Stimulated activated CD4-positive, alpha-beta T cell treated with anti-CD3 and anti-CD28 coated beads, Interleukin-1b, Interleukin-23, amount 100 ng/mL, for 1 hour (primary cell): ENCODE data around the gene JPH3.

Experiments
- DNase-seq, 2 donors: peaks; one replicate each; pipeline ENCODE4 v3.0.0-alpha.2; 2020; ENCODE audit warnings: low read depth in 2 of 2

The JPH3 gene

DNA sequence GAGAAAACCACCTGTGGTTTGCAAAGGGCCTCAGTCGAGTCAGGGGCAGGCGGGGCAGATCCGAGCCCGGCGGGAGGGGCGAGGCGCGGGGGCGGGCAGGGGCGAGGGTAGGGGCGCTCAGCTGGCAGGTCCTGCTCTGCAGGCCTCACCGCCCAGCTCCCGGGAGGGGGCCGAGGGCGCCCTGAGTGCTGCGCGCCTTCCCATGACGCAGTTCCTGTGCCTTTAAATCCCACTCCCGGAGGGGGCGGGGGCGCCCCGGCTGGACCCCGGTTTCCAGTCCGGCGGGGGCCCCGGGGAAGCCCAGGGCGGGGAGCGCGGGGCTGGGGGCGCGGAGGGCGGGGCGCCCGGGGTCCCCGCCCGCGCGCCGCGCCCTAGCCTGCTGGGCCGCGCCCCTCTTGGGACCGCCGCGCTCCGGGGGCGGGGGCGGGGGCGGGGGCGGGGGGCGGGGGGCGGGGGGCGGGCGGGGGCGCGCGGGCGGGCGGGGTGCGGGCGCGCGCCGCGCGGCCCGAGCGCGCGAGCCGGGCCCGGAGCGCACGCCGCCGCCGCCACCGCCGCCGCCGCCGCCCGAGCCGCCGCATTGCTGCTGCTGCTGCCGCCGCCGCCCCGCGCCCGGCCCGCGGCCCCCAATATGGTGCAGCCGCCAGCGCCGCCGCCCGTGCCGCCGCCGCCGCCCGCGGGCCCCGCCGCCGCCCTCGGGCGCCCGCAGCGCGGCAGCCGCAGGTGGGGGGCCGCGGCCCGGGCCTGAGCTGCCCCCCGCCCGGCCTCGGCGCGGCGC, at the start of gene JPH3:
TSS of gene JPH3 (plus strand) at position 508 of the 775 bp plus-strand sequence. CDS start 639 bp downstream, outside the sequence.
- DNase-seq = no peak

DNA sequence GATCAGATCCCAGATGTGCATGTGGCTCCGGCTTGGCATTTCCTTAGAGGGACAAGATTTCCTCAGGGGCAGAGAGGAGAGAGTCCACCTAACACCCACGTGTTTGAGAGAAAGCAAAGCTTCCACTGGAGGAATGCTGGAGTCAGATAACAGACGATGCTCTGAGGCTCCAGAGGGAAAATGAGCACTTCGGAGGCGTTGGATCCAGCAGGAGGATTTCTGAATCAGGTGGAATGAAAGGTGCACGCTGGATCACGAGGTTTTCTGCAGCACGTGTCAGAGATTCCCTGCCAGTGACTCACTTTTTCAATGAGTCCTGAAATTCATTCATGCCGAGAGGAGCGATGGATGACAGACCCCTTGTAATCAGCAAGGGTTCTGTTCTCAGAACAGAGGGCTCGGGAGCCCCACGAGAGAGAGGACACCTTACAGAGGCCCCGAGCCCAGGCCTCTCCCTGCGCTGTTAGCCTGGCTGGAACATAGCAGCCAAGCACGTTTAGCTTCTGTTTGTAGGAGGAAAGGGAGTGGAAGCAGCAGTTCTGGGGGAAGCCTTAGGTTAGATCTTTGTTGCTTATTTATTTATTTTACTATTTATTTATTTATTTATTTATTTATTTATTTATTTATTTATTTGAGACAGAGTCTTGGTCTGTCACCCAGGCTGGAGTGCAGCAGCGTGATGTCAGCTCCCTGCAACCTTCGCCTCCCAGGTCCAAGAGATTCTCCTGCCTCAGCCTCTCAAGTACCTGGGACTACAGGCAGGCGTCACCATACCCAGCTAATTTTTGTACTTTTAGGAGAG, 49.3 kb upstream of the JPH3 start:
- no peak for DNase-seq

DNA sequence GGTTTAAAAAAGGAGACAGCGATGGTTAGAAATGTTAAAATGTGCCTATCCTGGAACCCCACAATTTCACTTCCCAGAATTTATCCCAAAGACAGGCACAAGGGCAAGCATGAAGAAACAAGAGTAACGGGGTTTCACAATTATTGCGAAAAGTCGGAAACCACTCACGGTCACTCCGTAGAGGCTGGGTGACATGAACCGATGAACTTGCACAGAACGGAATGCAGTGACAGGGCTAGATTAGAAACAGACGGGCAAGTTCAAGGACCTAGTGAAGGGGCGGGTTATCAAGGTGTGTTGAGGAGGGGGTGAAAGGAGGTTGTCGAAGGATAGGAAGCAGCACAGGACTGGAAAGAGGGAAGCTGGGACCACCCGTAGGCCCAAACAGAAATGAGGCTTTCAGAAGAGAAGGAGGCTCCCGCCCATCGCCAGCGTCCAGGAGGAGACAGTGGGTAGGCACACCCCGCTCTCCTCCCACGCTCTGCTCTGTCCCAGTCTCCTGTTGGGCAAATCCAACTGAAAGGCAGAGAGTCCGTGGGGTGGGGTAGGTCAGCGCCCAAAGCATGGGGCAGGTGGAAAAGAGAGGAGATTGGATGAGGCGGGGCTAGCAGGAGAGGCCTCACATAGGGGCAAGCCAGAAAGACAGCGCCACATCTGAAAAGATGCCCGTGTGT, 47.4 kb upstream of the JPH3 start:
- no peak for DNase-seq

DNA sequence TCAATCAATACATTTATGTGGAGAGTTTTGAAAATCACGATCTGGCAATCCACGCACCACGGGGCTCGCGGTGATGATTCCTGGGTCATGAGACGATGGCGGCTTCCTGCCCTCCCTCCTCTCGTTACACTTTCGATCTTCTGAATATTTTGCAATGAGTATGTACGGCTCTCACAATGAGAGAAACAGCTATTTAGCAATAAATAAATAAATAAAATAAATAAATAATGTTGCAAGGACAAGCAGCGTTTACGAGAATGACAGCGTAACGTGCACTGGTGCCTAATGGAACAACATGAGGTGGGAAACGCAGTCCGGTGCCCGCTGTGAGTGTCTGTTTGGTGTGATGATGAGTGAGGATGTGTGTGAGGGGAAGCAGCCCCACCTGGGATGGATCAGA, 46.7 kb upstream of the JPH3 start:
- no peak for DNase-seq

DNA sequence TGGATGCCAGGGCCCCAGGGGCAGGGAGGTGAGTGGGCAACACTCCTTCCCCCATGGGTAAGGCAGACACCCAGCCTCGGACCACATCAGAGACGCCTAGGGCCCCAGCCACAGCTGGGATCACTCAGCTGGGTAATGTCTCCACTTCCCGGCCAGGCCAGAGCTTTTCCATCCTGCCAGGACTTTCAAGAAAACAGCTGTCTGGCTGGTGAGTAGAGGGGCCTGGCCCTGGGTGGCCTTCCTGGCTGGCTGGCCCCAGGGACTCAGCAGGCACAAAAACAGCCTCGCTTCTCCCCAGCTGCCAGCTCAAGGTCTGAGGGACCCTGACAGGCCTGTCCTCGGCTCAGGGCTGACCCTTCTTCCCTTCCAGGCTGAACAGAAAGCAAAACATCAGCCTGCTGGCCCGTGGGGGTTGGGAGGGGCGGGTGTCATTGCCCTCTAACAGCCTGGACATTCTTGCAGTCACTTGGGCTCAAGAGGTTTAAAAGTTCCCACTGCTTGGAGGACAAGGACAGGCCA, 45.3 kb upstream of the JPH3 start:
- no peak for DNase-seq

GRCh38 chr16:87558682-87559081, 43.6 kb upstream of the JPH3 start:
- DNase-seq = no peak

GRCh38 chr16:87559945-87560344, 42.4 kb upstream of the JPH3 start:
- no peak for DNase-seq

DNA sequence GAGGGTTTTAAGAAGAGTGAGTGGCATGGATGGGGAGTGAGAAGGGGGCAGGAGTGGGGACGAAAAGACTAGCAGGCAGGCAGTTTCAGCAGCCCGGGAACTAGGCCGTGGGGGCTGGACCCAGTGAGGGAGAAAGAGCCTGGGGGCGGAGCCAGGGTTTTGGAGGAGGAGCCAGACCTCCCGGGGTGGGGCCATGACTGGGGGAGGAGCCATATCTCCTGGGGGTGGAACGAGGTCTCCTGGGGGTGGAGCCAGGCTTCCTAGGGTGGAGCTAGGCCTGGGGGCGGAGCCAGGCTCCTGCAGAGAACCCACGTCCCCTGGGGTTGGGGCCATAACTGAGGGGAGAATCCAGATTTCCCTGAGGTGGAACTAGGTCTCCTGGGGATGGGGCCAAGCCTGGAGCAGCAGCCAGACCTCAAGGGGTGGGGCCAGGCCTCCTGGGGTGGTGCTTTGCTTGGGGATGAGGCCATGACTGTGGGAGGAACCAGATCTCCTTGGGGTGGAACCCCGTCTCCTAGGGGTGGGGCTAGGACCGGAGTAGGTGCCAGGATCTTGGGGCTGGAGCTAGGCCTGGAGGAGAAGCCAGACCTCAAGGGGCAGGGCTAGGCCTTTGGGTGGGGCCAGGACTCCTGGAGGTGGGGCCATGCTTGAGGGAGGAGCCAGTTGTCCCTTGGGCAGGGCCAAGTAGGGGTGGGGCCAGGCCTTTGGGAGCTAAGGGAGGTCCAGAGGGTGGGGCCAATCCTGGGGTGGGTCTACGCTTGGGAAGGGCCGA, 41.7 kb upstream of the JPH3 start:
- no peak for DNase-seq

- DNase-seq = no peak
Measured at GRCh38 chr16:87561200-87562105, 40.9 kb upstream of the JPH3 start.

- DNase-seq = no peak
Measured at GRCh38 chr16:87562201-87562600, 40.1 kb upstream of the JPH3 start.

GRCh38 chr16:87563022-87563421, 39.3 kb upstream of the JPH3 start:
- no peak for DNase-seq

DNA sequence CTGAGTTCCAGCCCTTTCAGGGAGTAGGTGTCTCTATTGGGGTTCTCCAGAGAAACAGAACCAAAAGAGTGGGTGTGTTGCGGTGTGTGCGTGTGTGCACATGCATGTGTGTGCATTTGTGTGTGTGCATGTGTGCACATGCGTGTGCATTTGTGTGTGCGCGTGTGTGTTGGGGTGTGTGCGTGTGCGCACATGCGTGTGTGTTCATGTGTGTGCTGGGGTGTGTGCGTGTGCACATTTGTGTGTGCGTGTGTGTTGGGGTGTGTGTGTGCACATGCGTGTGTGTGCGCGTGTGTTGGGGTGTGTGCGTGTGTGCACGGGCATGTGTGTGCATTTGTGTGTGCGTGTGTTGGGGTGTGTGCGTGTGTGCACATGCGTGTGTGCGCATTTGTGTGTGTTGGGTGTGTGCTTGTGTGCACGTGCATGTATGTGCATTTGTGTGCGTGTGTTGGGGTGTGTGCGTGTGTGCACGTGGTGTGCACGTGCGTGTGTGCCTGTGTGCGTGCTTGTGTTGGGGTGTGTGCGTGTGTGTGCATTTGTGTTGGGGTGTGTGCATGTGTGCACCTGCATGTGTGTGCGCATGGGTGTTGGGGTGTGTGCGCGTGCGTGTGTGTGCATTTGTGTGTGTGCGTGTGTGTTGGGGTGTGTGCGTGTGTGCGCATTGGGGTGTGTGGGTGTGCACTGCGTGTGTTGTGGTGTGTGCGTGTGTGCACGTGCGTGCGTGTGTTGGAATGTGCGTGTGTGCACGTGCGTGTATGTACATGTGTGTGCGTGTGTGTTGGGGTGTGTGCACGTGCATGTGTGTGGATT, 38.4 kb upstream of the JPH3 start:
- DNase-seq = no peak

DNA sequence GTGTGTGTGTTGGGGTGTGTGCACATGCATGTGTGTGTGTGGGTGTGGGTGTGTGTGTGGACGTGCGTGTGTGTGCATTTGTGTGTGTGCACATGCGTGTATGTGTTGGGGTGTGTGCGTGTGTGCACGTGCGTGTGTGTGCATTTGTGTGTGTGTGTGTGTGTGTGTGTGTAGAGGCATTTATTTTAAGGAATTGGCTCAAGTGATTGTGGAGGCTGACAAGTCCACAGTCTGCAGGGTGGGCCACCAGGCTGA, 37.9 kb upstream of the JPH3 start:
- no peak for DNase-seq

DNA sequence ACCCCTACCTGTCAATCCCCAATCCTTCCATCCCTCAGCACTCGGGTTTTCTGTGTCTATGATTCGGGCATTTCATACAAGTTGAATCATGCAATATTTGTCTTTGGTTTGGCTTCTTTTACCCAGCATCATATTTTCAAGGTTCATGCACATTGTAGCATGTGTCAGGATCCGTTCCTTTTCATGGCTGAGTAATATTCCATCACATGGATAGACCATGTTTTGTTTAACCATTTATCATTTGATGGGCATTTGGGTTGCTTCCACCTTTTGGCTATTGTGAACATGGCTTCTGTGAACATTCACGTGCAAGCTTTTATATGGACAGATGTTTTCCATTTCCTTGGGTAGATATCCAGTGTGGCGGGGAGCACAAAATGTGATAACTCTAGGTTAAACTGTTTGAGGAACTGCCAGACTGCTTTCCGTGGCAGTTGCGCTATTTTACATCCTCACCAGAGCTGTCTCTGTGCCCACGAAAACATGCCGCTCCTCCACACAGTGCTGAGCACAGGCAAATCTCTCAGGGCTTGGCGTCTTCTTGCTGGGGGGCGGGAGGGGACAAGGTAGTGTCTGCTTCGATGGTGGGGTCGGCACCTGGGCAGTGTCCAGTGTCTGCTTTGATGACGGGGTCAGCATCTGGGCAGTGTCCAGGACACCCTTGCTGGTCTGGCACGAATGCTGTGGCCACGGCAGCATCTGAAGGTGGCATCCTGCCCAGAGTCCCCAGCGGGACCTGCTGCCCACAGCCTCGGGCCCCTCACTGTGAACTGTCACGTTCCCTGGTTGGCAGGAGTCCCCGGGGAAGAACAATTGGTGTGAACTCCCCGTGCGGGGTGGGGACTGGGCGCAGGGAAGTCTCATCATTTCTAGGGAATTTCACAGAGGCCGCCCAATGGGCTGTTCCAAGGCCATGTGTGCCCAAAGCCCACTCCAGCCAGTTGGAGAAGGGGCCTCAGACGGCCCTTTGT, 32.4 kb upstream of the JPH3 start:
- DNase-seq = no peak

- DNase-seq = no peak
Measured at GRCh38 chr16:87570572-87570937, 31.8 kb upstream of the JPH3 start.

- DNase-seq = no peak
Measured at GRCh38 chr16:87570938-87571867, 31.1 kb upstream of the JPH3 start.

DNA sequence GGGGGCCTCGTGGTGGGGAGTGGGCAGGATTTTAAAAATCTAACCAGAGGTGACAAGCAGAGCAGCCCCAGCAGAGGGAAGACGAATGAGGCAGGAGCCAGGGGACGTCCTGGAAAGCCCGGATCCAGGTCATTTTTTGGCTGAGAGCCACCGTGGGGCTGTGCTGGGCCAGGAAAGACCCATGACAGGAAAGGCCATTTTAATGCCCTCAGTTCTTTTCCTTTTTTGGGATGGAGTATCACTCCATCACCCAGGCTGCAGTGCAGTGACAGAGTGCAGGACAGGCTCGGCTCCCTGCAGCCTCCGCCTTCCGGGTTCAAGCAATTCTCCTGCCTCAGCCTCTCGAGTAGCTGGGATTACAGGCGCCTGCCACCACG, 30.5 kb upstream of the JPH3 start:
- no peak for DNase-seq

DNA sequence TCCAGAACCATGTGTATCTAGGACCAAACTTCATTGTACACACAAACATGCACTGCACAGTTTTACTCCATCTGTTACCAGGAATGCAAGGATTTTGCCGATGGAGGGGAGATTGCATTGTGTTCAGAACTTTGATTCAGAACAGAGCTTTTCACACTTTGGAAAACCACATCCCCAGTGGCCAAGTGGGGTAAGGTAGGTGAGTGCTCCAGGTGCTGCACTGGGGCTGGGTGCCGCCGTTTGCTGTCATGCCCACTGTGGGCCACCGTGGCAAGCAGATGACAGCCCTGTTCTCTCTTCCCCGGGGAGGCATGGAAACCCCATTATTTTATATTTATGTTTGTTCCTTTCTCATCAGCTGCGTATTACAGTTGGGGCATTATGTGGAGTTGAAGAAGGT, 29.3 kb upstream of the JPH3 start:
- DNase-seq = no peak
